HG03457 (cell line): ENCODE measurements around the gene KDELR3.

Experiments used
- ATAC-seq: cut with Tn5 transposase; IDR thresholded peaks from one replicate; pipeline ENCODE4 v1.9.1; 2021; ENCODE audit warnings: moderate number of reproducible peaks; ENCODE audit not compliant: unreplicated experiment

KDELR3 gene

DNA sequence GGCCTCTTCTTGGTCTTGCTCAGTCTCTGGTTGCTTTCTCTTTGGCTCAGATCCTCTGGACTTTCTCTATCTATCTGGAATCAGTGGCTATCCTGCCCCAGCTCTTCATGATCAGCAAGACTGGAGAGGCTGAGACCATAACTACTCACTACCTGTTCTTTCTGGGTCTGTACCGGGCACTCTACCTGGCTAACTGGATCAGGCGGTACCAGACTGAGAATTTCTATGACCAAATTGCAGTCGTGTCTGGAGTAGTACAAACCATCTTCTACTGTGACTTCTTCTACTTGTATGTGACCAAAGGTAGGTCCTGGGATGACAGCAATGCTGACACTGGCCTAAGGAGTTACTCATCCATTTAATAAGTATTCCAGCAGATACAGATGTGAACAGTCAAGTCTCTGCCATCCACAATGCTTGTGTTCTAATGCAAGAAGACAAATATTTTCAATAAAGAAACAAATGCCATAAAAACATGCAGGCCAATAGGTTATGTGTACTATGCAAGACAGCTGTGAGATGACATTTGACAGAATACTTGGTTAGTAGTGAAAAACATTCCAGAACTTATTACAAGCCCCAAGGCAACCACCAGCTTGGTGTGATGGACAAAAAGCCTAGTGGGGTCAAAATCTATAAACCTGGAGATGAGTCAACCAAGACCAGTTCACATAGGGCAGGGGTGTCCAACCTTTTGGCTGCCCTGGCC, 13.4 kb downstream of the KDELR3 start:
- no peak for ATAC-seq

DNA sequence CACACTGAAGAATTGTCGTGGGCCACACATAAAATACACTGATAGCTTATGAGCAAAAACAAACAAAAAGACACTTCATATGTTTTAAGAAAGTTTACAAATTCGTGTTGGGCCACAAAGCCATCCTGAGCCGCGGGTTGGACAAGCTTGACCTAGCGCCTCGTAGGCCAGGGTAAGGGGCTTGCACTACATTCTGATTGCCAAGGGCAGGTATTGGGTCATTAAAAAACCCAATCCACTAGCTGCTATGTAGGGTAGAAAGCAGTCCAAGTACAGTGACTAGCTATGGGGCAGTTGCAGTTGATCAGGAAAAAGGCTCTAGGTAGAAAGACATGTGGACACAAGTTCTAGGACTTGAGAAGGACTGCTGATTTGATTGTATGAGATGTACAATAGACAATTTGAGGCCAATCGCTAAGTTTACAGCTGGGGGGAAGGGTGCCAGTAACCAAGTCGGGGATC, 14.0 kb downstream of the KDELR3 start:
- no peak for ATAC-seq

DNA sequence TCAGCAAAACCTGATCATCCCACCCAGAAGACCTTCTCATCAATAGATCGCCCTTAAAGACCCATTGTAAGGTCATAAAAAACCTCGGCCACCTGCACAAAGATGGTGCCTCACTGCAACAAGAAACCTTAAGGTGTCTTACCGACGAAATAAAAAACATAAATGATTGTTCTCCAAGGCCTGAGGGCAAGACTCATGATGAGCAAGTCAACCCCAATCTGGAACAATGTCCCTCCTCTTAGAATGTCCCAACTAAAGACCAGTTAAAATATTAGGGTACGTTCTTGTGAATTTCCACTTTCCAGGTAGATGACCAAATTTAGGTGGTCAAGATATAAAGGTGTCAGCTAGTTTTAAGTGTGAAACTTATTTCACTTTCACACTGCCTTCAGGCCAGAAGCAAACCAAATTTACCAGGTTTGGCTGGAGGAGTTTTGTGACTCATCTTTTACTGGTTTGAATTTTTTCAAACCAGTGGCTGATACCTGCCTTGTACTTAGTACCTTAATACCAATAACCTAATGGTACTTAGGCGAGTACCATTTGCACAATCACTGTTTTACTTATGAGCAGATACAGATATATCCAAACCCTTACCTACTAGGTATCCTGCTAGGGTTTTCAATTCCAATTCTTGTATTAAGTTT, 14.9 kb downstream of the KDELR3 start:
- no peak for ATAC-seq

DNA sequence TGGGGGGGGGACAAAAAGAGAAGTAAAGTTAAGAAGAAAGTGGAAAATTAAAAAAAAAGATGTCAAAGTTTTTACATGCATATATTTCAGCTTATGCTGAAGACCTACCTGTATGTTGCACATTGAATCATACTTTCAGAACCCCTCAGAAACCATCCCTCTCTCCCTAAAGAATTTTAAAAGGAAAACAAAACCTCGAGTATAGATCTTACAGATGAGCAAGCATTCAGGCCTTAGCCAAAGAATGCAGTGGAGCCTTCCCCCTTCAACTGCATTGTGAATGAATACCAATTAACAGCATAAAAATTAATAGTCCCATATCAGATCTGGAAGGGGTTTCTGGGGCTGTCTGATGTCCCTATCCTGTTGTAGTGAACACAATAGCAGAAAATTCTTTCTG, 16.3 kb downstream of the KDELR3 start:
- no peak for ATAC-seq

DNA sequence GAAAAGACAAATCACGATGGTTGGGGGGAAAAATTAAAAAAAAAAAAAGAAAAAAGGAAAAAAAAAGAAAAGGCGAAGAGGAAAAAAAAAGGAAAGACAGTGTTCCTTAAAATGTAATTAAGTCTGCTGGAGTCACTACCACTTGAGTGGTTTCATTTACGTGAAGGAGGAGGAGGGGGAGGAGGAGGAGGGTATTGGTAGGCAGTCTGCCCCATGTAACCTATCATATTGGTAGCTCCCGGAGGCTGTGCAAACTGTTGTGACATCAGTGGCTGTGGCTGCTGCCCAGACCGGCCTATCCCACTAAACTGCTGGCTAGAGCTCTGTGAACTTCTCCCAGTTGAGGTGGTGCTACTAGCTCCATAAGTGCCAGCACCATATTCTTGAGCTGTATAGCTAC, 17.9 kb downstream of the KDELR3 start:
- no peak for ATAC-seq

DNA sequence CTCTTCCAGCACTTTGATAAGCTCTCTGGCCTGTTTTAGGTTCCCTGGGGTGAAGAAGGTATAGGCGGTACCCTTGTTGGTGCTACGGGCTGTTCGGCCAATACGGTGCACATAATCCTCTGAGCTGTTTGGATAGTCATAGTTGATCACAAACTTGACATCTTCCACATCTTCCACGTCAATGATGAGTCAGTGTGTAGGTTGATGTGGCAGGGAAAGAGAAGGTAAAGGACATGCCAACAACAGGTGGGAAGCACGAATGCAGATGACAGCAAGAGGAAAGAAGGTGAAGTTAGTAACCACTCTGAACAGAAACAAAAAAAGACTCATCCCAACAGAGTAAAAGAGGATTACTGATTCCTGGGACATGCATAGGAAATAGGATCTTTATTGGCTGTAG, 20.1 kb downstream of the KDELR3 start:
- no peak for ATAC-seq

DNA sequence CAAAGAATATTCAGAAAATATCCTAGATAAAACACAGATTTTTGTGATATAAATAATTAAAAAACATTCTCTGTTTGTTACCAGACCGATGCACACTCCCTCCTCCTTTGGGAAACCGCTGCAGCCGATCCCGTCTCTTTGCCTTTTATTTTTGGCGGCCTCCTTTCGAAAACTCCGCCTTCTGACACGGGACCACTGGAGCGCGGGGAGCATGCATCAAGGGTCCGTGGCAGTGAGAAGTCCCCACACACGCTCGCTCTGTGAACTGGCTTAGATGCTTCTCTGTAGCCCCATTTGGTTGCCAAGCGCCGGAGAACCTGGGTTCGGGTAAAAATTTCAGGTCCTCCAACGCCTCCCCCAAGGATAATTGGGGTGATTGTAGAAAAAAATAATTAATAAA, 21.2 kb downstream of the KDELR3 start:
- no peak for ATAC-seq

DNA sequence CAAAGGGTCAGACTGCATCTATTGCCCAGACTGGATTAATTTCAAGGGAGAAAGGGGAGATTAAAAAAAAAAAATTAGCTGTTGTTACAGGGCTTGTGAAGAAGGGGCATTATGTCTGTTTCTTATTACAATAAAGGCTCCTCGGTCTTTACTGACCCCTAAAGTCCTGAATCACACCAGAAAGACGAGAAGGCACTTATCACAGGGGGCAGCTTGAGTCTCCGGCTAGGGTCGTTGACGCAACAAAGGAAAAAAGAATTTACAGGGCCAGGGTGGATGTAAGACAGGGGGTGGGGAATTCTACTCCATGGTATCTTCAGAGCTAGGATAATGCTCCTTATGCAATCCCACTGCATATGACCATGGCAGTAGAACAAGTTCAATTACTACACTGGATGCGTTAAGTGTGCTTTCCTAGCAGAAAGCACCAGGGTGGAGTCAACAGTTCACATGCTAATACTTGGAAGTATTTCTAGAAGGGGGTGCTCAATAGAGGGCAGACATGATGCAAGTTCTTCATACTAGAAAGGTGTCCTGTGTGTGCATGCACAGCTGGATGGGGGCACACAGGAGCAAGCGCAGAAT, 21.8 kb downstream of the KDELR3 start:
- no peak for ATAC-seq

DNA sequence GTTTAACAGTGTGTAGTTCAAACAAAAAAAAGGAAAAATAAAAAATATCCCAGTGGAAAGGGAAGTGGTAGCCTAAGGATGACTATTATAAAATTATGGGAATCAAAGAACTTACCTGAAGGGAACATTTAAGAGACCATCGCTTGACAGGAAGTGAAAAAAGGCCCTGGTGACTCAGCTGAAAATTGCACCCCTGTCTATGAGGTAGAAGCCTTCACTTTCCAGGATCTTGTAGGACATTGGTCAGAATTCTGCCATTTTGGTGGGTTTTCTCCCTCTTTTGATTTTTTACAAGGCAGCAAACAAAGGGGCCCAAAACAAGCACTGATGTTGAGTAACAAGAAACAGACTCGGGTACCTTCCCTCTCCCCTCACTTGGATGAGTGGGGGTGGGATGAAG, 22.6 kb downstream of the KDELR3 start:
- ATAC-seq: no peak

DNA sequence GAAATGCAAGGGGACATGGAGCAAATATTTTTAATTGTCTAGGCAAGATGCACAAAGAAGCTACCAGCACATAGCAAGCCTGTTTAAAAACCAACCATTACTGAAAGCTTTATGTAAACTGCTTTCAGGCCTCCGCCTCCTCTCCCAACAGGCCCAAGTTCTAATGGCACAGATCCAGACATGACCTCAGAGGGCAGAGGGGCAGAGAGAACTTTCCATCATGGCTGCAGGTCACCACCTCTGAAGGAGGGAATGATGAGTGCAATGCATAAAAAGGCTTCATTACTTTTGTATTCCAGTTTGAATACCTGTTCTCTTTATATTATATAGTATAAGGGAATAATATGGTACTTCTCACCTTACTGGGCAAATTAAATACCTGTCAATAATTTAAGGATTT, 23.0 kb downstream of the KDELR3 start:
- no peak for ATAC-seq

DNA sequence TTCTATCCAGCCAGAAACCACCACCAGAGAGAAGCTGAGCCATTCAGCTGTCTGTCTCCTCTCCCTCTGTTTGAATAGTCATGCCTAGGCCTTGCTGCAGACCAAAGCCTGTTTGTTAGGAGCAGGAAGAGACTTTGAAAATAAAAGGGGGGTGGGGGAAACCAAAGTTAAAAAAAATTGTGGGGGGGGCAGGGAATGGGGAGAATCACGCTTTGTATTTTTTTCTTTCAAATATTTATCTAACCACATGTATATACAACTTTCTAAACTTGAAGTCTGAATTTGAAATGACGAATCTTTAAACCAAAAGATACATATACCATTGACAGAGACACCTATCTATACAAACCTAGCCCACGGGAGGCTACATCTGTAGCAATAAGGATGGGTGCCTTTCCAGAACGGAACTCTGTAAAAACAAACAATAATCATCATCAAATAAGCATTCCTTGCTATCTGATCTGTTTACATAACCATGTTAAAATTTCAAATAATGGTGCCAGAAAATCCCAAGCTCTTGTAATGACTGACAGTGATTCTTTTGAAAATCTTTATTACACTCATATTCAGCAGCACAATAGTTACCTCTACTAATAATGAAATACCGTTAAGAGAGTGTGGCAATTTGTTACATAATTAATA, 23.9 kb downstream of the KDELR3 start:
- ATAC-seq: no peak

DNA sequence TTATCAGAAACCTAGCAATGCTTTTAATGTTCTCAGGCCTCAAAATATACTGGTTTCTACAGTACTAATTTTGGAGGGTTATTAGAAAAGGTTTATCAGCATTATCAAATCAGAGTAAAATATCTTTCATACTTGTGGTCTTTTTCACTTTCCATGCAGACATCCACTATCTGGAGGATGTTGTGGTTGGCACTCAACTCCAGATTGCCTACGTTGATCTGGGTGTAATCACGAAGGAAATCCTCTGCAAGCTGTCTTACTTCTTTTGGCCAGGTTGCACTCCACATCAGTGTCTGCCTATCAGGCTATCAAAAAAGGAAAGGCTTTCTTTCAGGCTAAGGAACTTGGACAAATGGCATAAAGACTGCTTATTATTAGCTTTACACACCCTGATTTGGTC, 26.6 kb downstream of the KDELR3 start:
- no peak for ATAC-seq

DNA sequence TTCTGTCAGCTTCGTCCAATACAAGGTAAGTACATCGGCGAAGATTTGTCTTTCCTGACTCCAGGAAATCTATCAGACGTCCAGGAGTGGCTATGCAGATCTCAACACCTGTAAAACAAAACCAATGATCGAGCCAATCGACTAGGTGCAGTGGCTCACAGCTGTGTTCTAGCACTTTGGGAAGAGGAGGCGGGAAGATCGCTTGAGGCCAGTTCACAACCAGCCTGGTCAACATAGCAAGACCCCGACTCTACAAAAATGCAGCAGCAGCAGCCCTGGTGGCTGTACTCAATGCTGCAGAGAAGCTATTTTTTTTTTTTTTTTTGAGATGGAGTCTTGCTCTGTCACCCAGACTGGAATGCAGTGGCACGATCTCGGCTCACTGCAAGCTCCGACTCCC, 27.0 kb downstream of the KDELR3 start:
- no peak for ATAC-seq

DNA sequence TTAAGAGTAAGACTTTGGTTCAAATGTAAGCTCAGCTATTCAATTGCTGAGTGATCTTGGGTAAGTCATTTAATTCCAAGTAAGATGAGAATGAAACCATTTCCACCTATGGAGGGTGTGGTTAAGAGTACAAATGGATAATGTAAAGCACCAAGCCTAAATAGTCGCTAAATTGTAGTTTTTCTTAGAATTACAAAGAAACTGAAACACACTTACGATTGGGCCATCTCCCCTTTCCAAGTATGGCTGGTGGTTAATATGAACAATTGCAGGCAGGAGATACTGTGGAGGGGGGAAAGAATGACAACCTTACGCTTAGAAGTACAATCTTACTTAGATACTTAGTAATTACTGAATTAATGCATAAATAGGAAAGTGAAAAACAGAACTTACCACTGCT, 30.0 kb downstream of the KDELR3 start:
- no peak for ATAC-seq

DNA sequence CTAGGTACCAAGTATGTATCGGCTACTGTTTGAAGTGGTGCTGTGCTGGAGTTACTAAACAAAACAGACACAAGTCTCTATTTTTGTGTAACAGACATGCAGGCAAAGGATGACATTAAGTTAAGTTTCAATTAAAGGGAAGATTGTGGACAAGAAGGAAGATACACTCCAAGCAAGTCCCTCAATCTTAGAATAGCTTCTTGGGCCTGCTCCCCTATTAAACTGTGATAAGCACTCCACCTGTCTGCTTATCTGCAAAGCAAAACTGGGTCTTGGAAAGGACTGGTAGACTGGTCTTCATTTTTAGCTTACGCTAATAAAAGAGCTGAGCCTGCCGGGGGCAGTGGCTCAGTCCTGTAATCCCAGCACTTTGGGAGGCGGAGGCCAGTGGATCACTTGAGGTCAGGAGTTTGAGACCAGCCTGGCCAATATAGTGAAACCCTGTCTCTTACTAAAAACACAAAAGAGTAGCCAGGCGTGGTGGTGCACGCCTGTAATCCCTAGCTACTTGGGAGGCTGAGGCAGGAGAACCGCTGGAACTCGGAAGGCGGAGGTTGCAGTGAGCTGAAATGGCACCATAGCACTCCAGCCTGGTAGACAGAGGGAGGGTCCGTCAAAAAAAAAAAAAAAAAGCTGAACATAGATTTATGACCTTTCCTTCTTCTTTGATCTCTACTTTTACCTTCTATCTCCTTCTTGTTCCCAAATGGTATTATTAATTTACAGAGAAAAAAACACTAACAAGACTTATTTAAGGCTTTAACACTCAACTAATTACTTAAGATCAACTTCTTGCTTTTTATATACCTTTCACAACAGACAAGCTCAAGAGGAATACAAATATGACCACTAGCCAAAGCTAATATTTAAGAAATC, 34.1 kb downstream of the KDELR3 start:
- ATAC-seq: no peak

DNA sequence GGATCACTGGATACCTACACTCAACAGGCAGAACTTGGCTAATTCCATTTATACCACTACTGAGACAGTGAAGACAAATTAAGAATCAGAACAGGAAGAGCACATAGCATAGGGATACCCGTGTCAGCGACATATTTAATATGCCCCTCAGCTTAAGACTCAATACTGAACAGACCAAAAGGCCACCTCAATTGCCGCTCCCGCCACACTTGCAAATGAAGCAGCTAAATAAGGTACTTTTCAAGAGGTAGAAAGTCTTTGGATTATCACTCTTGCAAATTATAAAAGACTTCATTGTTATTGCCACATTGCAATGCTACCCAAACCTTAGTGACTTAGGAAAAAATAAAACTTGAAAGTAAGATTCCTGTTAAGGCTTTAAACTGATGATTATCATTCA, 35.1 kb downstream of the KDELR3 start:
- ATAC-seq: no peak

DNA sequence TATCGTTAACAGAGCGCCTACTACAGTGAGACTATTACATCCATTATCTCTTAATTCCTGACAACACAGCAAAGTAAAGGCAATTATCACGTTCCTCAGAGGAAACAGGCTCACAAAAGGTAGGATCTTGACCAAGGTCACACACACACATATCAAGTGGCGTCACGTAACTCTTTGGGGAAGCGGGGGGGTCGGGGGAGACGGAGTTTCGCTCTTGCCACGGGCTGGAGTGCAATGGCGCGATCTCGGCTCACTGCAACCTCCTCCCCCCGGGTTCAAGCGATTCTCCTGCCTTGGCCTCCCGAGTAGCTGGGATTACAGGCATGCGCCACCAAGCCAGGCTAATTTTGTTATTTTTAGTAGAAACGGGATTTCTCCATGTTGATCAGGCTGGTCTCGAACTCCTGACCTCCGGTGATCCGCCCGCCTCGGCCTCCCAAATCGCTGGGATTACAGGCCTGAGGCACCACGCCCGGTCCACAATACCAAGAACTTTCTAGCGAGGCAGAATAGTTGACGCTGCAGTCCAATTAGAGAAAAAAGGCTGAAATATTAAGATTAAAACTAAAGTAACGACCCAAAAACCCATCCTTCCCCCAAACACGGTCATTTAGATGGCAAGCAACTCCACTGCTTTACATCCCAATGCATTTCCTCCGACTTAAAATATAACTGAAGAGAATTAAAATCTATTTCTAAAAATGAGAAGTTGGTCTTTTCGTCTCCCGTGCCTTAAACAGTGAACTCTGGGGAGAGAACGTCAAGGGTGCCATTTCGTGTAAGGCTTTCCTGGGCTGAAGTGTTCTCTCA, 37.0 kb downstream of the KDELR3 start:
- ATAC-seq: no peak

DNA sequence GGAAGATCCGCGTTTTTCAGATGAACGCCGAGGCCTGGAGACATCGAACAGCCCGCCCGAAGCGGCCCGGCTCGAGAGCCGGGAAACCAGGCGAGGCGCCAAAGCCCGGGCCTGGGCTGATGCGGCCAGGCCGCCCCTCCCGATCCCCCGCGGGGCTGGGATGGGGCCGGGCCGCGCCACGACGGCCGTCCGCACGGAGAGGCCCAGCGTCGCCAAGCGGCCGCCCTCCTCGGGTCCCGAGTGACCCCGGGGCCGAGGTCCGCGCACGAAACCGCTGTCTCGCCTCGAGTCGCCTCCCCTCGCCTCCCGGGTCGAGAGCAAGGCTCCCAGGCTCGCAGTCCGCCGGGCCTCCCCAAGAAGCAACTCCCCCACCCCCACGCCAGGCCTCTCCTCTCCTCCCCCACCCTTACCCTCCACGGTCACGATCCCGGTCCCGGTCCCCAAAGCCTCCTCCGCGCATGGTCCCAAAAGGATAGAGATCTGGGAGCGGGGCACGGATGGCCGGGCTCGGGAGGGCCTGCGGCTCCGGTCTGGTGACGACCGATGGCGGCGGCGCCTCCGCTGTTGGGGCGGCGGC, 37.7 kb downstream of the KDELR3 start:
- ATAC-seq: peak; percentile 20

DNA sequence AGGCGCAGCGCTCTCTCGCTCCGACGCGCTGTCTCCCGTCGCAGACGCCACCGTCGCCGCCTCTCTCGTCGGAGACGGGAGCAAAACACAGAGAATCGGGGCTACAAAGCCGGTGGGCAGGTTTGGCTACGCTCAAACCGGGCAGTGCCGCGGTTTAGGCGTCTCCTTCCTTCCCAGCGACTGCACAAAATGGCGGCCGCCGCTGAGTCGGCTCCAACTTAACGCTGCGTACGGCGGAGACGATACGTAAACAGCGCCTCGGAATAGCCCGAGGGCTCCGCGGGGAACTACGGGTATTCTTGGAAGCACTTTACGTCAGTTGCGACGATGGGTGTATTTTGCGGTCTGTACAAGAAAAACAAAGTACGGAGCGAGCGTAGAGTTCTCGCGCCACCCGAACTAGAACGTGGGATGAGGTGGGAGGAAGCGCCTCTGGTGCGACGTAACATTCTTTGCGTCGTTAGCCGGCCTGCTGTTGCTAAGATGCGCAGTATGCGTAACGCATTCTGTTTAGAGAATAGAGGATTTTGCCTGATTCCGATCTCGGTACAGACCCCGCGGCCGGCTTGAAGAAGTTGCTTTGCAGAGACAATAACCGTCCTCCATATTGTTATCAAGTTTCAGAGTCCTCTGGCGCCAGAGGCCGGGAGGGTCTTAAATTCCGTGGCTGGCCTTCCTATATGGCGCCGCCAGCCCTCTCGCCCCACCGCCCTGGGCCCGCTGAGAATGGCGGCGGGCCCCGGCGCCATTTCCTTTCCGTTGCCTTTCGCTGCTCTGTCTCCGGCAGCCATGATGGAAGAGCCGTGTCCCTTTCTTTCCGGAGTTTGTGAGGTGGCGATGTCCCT, 38.4 kb downstream of the KDELR3 start, which contains the start of gene DDX17:
TSS of gene DDX17 (minus strand) at position 194 of the 845 bp plus-strand sequence.
- peak; percentile 73 for ATAC-seq
